Liver (tissue), 9 donors: ENCODE data around the gene HCFC1. TPM values are rescaled to one million over a fixed set of nuclear protein-coding genes. Genes with fewer than 3 reads are reported as not detected.

Experiments used
- DNase-seq: peaks from one replicate; pipeline ENCODE4 v3.0.0-alpha.2; 2017; ENCODE audit warnings: low spot score
- H3K27ac ChIP-seq, 2 donors: one replicate each; pipeline ENCODE4 v1.7.0; 2013; ENCODE audit warnings: inconsistent platforms in 2 of 2, low read length in 2 of 2, control low read depth in 1 of 2, low read depth in 1 of 2, mild to moderate bottlenecking in 1 of 2
- H3K27me3 ChIP-seq, 4 donors: one replicate each; pipeline versions ENCODE4 v1.6.1 to v1.7.0; 2013; ENCODE audit warnings: low read length in 3 of 4, inconsistent platforms in 1 of 4, mild to moderate bottlenecking in 1 of 4, moderate library complexity in 1 of 4; ENCODE audit not compliant: control insufficient read depth in 4 of 4, insufficient read depth in 4 of 4
- H3K36me3 ChIP-seq, 4 donors: one replicate each; pipeline versions ENCODE4 v1.6.1 to v1.7.0; 2013; ENCODE audit warnings: low read length in 3 of 4, mild to moderate bottlenecking in 3 of 4, low read depth in 1 of 4, moderate library complexity in 1 of 4; ENCODE audit not compliant: control insufficient read depth in 4 of 4, insufficient read depth in 3 of 4
- H3K4me1 ChIP-seq, 4 donors: one replicate each; pipeline versions ENCODE4 v1.6.1 to v1.7.0; 2013; ENCODE audit warnings: low read length in 3 of 4, mild to moderate bottlenecking in 3 of 4, moderate library complexity in 1 of 4; ENCODE audit not compliant: control insufficient read depth in 4 of 4, insufficient read depth in 4 of 4
- H3K4me3 ChIP-seq, 3 donors: one replicate each; pipeline versions ENCODE4 v1.6.1 to v1.7.0; 2013; ENCODE audit warnings: low read length in 3 of 3, control low read depth in 1 of 3, low read depth in 1 of 3, mild to moderate bottlenecking in 1 of 3
- H3K9ac ChIP-seq, 2 donors: one replicate each; pipeline ENCODE4 v1.7.0; 2013; ENCODE audit warnings: low read length in 2 of 2, mild to moderate bottlenecking in 2 of 2, moderate library complexity in 2 of 2, control low read depth in 1 of 2, low read depth in 1 of 2
- H3K9me3 ChIP-seq, 4 donors: one replicate each; pipeline versions ENCODE4 v1.6.1 to v1.7.0; 2013; ENCODE audit warnings: low read length in 3 of 4; ENCODE audit not compliant: control insufficient read depth in 4 of 4
- FOXA1 ChIP-seq: IDR thresholded peaks from 2 replicates; pipeline ENCODE4 v1.6.1; 2016; ENCODE audit warnings: antibody characterized with exemption
- FOXA2 ChIP-seq: IDR thresholded peaks from 2 replicates; pipeline ENCODE4 v1.6.1; 2016; ENCODE audit warnings: antibody characterized with exemption
- HNF4G ChIP-seq: IDR thresholded peaks from 2 replicates; pipeline ENCODE4 v1.6.1; 2016; ENCODE audit warnings: antibody characterized with exemption
- JUND ChIP-seq, 2 donors: IDR thresholded peaks; 2 replicates each; pipeline ENCODE4 v1.6.1; 2016; ENCODE audit warnings: antibody characterized with exemption in 2 of 2
- NR2F2 ChIP-seq: IDR thresholded peaks from 2 replicates; pipeline ENCODE4 v1.6.1; 2016; ENCODE audit warnings: antibody characterized with exemption
- REST ChIP-seq: IDR thresholded peaks from 2 replicates; pipeline ENCODE4 v1.6.1; 2016; ENCODE audit warnings: antibody characterized with exemption, mild to moderate bottlenecking
- RXRA ChIP-seq, 2 donors: IDR thresholded peaks; 2 replicates each; pipeline ENCODE4 v1.6.1; 2017 to 2018; ENCODE audit warnings: antibody characterized with exemption in 2 of 2, mild to moderate bottlenecking in 1 of 2
- YY1 ChIP-seq: IDR thresholded peaks from 2 replicates; pipeline ENCODE4 v1.6.1; 2016; ENCODE audit warnings: antibody characterized with exemption, mild to moderate bottlenecking
- WGBS: extraction: QIAGEN DNeasy Blood & Tissue Kit; methylation state at CpG from one replicate; pipeline ENCODE4 v1.1.7; 2013; 5-methylcytosine and 5-hydroxymethylcytosine counted together
- polyA plus RNA-seq, 2 donors: library from polyadenylated mRNA; stranded (reverse) in 1 of 2; unstranded in 1 of 2; fragments of 200-250 nt in 1 of 2; fragments of >200 nt in 1 of 2; fragmentation: Nextera tagmentation in 1 of 2; extraction: Ambion mirVana in 1 of 2; gene quantifications; one replicate each; pipeline versions ENCODE4 v1.2.1 to v1.2.3, GENCODE V29; 2013 to 2015
- total RNA-seq, 2 donors: library from RNA; depleted of rRNA; stranded (reverse); fragments of >200 nt; gene quantifications; one replicate each; pipeline ENCODE4 v1.2.3, GENCODE V29; 2014
- TF ChIP-seq, protein P1 (sequence below): IDR thresholded peaks from 2 replicates; pipeline ENCODE4 v1.6.1; 2016; ENCODE audit warnings: antibody characterized with exemption
- TF ChIP-seq, protein P2 (sequence below): fragments of 150-350 bp; IDR thresholded peaks from 2 replicates; pipeline ENCODE4 v1.5.1; 2017; ENCODE audit warnings: improper control_type of control experiment, low read depth, low read length; ENCODE audit not compliant: missing input control
- donor health status: healthy.
- donor health status: healthy.
- donor health status: healthy.
- donor health status: healthy.
- donor health status: healthy.

The HCFC1 gene
- total and polyA plus RNA-seq, 4 donors = 7.9 to 26.9 (median 13.9) TPM

GRCh38 chrX:153951683-153952372 lies 19.8 kb downstream of the HCFC1 start:
- H3K9me3 ChIP-seq = no peaks in the 10 kb centered on the region
- no peak overlapping the region for H3K4me3 ChIP-seq
- 97% methylated on average over 28 of the region's 28 CpGs for WGBS
- no peak overlapping the region for H3K27ac ChIP-seq
- DNase-seq = no peak
- no peak overlapping the region for H3K9ac ChIP-seq
- TF ChIP-seq, protein P1, sequence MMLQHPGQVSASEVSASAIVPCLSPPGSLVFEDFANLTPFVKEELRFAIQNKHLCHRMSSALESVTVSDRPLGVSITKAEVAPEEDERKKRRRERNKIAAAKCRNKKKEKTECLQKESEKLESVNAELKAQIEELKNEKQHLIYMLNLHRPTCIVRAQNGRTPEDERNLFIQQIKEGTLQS = no peak
- no peak for TF ChIP-seq REST
- no peak for TF ChIP-seq FOXA2
- no peak for TF ChIP-seq JUND (IDR thresholded peaks at IDR 0.05)
- peaks cover 0 to 5% (median 0%) of the 10 kb centered on the region in 4 donors for H3K4me1 ChIP-seq
- H3K27me3 ChIP-seq = no peaks in the 10 kb centered on the region
- peaks cover 6 to 70% (median 22%) of the 10 kb centered on the region in 4 donors for H3K36me3 ChIP-seq

- Histone ChIP-seq H3K9ac (no peak overlapping the region), H3K9me3 (no peaks in the 10 kb centered on the region), H3K27ac (no peak overlapping the region), H3K36me3 (peaks cover 6 to 53% (median 20%) of the 10 kb centered on the region in 4 donors), H3K4me3 (no peak overlapping the region), H3K4me1 (peaks cover 0 to 5% (median 0%) of the 10 kb centered on the region in 4 donors), H3K27me3 (no peaks in the 10 kb centered on the region)
- TF ChIP-seq, protein P1 = no peak
- TF ChIP-seq NR2F2 = no peak
- TF ChIP-seq YY1 = no peak
- TF ChIP-seq FOXA1 = no peak
- TF ChIP-seq HNF4G = no peak
- TF ChIP-seq, protein P2, sequence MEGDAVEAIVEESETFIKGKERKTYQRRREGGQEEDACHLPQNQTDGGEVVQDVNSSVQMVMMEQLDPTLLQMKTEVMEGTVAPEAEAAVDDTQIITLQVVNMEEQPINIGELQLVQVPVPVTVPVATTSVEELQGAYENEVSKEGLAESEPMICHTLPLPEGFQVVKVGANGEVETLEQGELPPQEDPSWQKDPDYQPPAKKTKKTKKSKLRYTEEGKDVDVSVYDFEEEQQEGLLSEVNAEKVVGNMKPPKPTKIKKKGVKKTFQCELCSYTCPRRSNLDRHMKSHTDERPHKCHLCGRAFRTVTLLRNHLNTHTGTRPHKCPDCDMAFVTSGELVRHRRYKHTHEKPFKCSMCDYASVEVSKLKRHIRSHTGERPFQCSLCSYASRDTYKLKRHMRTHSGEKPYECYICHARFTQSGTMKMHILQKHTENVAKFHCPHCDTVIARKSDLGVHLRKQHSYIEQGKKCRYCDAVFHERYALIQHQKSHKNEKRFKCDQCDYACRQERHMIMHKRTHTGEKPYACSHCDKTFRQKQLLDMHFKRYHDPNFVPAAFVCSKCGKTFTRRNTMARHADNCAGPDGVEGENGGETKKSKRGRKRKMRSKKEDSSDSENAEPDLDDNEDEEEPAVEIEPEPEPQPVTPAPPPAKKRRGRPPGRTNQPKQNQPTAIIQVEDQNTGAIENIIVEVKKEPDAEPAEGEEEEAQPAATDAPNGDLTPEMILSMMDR = no peak
- TF ChIP-seq REST = no peak
- no peak for TF ChIP-seq RXRA (IDR thresholded peaks at IDR 0.05)
- 76% methylated on average over 19 of the region's 19 CpGs for WGBS
- DNase-seq = no peak
Observed at GRCh38 chrX:153950127-153950526, 21.5 kb downstream of the HCFC1 start.
